BE2C (cell line): ENCODE results near the gene KIR2DL1.
A peak's percentile ranks its signal among the peaks of the same experiment; 100 is the strongest.
"Not testable (repeated sequence)": the region's sequence is repeated elsewhere in the genome, so short reads cannot be mapped to it uniquely, and the experiment has no call there.

ENCODE experiments used
- DNase-seq: peaks from one replicate; pipeline ENCODE4 v3.0.0-alpha.2; 2020
- H3K27me3 ChIP-seq: fragments of 250-450 bp; sonication (Bioruptor Pico); 2 replicates; pipeline ENCODE4 v1.5.1; 2020; ENCODE audit warnings: mild to moderate bottlenecking
- H3K36me3 ChIP-seq: fragments of 250-450 bp; sonication (Bioruptor Pico); 2 replicates; pipeline ENCODE4 v1.5.1; 2020; ENCODE audit warnings: mild to moderate bottlenecking
- H3K4me1 ChIP-seq: fragments of 250-450 bp; sonication (Bioruptor Pico); 2 replicates; pipeline ENCODE4 v1.5.1; 2020
- H3K4me3 ChIP-seq: 2 replicates; pipeline ENCODE4 v1.5.1; 2011; ENCODE audit warnings: low read depth, low read length
- H3K9me3 ChIP-seq: fragments of 250-450 bp; sonication (Bioruptor Pico); 2 replicates; pipeline ENCODE4 v1.5.1; 2020

Gene KIR2DL1

DNA sequence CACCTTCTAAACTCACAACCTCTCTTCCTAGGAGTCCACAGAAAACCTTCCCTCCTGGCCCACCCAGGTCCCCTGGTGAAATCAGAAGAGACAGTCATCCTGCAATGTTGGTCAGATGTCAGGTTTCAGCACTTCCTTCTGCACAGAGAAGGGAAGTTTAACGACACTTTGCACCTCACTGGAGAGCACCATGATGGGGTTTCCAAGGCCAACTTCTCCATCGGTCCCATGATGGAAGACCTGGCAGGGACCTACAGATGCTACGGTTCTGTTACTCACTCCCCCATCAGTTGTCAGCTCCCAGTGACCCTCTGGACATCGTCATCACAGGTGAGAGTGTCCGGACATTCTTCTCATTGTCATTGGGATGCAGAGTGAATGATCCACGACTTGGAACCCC is 11.0 kb upstream of the KIR2DL1 start:
- H3K9me3 ChIP-seq, H3K36me3 ChIP-seq, DNase-seq, H3K4me1 ChIP-seq, H3K4me3 ChIP-seq, H3K27me3 ChIP-seq: not testable (repeated sequence)

DNA sequence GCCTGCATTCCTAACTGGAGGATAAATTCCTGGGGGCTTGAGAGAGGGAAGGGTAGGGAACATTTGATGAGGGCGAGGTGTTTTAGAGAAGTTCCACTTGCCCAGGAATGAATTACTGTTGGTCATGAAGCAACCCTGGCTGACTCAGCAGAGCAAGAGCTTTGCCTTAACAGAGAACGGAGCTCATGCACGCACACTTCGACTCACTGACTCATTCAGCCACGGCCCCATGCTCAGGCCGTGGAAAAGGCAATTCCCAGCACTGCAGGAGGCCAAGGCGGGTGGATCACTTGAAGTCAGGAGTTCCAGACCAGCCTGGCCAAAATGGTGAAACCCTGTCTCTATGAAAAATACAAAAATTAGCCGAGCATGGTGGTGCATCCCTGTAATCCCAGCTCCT is 5.4 kb upstream of the KIR2DL1 start:
- not testable (repeated sequence) for H3K36me3 ChIP-seq, DNase-seq, H3K9me3 ChIP-seq, H3K27me3 ChIP-seq, H3K4me3 ChIP-seq, H3K4me1 ChIP-seq

DNA sequence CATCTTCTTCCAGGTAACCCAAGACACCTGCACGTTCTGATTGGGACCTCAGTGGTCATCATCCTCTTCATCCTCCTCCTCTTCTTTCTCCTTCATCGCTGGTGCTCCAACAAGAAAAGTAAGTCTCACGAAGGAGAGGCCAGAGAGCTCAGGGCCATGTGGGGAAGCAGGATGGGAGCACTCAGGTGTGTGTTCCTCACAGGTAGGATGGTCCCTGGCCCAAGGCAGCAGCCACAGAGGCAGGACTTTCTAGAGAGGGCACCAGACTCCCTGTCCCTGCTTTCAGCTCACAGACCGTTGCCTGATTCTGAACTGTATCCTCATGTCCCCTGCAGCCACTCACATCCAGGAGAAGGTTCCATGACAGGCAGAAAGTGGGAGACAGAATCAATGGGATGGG is 3.1 kb upstream of the KIR2DL1 start:
- not testable (repeated sequence) for H3K9me3 ChIP-seq

DNA sequence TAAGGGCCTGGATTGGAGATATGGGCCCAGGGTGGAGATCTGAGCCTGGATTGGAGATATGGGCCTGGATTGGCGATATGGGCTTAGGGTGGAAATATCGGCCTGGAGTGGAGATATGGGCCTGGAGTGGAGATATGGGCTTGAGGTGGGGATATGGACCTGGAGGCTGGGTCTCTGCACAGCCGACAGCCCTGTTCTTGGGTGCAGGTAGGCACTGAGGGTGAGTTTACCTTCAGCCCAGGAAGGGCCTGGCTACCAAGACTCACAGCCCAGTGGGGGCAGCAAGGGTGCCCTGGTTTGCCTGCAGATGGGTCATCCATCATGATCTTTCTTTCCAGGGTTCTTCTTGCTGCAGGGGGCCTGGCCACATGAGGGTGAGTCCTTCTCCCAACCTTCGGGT is 918 bp downstream of the KIR2DL1 start:
- H3K36me3 ChIP-seq, H3K27me3 ChIP-seq, H3K4me3 ChIP-seq, H3K4me1 ChIP-seq, DNase-seq, H3K9me3 ChIP-seq: not testable (repeated sequence)

More for the DNA sequence above, 3.1 kb upstream of the KIR2DL1 start:
- not testable (repeated sequence) for H3K4me1 ChIP-seq, H3K4me3 ChIP-seq, DNase-seq, H3K36me3 ChIP-seq, H3K27me3 ChIP-seq

- not testable (repeated sequence) for H3K4me1 ChIP-seq, H3K9me3 ChIP-seq, H3K27me3 ChIP-seq, H3K36me3 ChIP-seq, DNase-seq, H3K4me3 ChIP-seq
Observed at GRCh38 chr19:54771018-54771960, 1.7 kb downstream of the KIR2DL1 start.

DNA sequence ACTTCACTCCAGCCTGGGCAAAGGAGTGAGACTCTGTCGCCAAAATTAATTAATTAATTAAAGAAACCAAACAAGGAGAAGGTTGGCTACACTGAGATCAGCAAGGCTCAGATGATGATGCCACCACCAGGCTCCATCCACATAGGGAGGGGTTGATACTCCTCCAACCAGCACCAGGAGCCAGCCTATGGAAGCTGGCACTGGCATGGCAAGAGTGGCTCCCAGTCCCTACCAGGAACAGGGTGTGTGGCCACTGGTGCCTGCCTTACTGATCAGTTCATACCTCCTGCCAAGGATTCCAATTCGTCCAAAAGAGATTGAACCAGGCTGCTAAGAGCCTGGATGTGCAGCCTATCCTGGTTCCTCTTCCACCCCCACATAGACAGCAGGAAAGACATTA is 3.1 kb downstream of the KIR2DL1 start:
- not testable (repeated sequence) for H3K36me3 ChIP-seq, H3K27me3 ChIP-seq, DNase-seq, H3K4me3 ChIP-seq, H3K4me1 ChIP-seq, H3K9me3 ChIP-seq

GRCh38 chr19:54775095-54775815 is 5.7 kb downstream of the KIR2DL1 start:
- H3K27me3 ChIP-seq, H3K9me3 ChIP-seq, DNase-seq, H3K36me3 ChIP-seq, H3K4me3 ChIP-seq, H3K4me1 ChIP-seq: not testable (repeated sequence)

DNA sequence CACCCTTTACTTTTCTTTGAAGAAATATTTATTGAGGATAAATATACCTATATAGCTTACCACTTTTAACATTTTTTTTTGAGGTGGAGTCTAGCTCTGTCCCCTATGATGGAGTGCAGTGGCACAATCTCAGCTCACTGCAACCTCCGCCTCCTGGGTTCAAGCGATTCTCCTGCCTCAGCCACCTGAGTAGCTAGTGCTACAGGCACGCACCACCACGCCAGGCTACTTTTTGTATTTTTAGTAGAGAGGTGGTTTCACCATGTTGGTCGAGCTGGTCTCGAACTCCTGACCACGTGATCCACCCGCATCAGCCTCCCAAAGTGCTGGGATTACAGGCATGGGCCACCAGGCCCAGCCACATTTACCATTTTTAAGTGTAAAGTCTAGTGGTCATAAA is 6.2 kb downstream of the KIR2DL1 start:
- not testable (repeated sequence) for H3K4me1 ChIP-seq, H3K27me3 ChIP-seq, H3K36me3 ChIP-seq, DNase-seq, H3K9me3 ChIP-seq, H3K4me3 ChIP-seq

- not testable (repeated sequence) for H3K9me3 ChIP-seq
Observed at GRCh38 chr19:54777851-54778250, 8.3 kb downstream of the KIR2DL1 start.

GRCh38 chr19:54778896-54779295 is 9.3 kb downstream of the KIR2DL1 start:
- not testable (repeated sequence) for H3K36me3 ChIP-seq, H3K4me1 ChIP-seq, H3K27me3 ChIP-seq, H3K4me3 ChIP-seq, H3K9me3 ChIP-seq, DNase-seq

More at GRCh38 chr19:54777851-54778250, 8.3 kb downstream of the KIR2DL1 start:
- DNase-seq, H3K4me3 ChIP-seq, H3K36me3 ChIP-seq, H3K27me3 ChIP-seq, H3K4me1 ChIP-seq: not testable (repeated sequence)

GRCh38 chr19:54782916-54783315 is 13.3 kb downstream of the KIR2DL1 start:
- H3K4me1 ChIP-seq, H3K9me3 ChIP-seq, H3K27me3 ChIP-seq, DNase-seq, H3K4me3 ChIP-seq, H3K36me3 ChIP-seq: not testable (repeated sequence)

DNA sequence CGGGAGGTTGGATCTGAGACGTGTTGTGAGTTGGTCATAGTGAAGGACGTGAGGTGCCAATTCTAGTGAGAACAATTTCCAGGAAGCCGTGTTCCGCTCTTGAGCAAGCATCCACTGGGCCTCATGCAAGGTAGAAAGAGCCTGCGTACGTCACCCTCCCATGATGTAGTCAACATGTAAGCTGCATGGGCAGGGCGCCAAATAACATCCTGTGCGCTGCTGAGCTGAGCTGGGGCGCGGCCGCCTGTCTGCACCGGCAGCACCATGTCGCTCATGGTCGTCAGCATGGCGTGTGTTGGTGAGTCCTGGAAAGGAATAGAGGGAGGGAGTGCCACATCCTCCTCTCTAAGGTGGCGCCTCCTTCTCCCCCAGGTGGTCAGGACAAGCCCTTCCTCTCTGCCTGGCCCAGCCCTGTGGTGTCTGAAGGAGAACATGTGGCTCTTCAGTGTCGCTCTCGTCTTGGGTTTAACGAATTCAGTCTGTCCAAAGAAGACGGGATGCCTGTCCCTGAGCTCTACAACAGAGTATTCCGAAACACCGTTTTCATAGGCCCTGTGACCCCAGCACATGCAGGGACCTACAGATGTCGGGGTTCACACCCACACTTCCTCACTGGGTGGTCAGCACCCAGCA is 16.6 kb downstream of the KIR2DL1 start:
- H3K4me1 ChIP-seq, H3K4me3 ChIP-seq, H3K27me3 ChIP-seq, H3K36me3 ChIP-seq, H3K9me3 ChIP-seq: not testable (repeated sequence)
- peak; percentile 9 for DNase-seq

DNA sequence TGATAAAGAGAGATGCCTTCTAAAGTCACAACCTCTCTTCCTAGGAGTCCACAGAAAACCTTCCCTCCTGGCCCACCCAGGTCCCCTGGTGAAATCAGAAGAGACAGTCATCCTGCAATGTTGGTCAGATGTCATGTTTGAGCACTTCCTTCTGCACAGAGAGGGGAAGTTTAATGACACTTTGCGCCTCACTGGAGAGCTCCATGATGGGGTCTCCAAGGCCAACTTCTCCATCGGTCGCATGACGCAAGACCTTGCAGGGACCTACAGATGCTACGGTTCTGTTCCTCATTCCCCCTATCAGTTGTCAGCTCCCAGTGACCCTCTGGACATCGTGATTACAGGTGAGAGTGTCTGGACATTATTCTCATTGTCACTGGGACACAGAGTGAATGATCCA is 18.6 kb downstream of the KIR2DL1 start:
- not testable (repeated sequence) for H3K9me3 ChIP-seq, H3K27me3 ChIP-seq, DNase-seq, H3K36me3 ChIP-seq, H3K4me1 ChIP-seq, H3K4me3 ChIP-seq
